GM12801 (cell line): ENCODE results near the gene AFMID.

ENCODE experiments used
- CTCF ChIP-seq: IDR thresholded peaks from one replicate; pipeline ENCODE4 v1.5.1; 2011; ENCODE audit warnings: control low read depth; ENCODE audit not compliant: insufficient read length; ENCODE audit errors: extremely low read depth

AFMID gene

DNA sequence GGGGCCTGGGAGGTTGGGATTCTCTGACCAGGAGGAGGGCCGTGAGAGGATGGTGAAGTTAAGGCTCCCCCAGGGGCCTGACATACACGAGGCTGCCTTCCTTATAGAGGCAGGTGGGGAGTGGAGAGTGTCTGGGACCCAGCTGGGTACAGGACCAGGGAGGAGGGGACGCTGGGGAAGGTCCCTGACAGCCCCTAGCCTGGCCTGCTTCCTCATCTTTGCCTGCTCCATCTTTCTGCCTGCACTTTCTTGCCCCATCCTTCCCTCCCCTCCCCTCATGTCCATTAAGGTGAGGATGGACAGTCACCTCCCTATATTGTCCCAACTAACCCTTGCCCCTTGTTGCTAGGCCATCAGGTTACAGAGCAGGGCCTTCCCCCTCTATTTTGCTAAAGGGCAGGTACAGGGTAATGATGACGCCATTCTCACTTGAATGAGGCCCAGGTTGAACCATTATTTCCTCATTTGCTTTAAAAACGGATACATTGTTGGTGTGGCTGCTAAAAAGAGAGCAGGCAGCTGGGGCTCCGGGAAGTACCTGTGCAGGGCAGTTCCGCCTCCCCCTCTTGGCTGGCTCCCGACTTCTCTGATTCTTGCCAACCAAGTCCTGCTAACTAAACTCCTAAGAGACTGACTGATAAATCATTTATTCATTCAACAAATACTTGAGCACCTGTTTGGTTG, 39.7 kb upstream of the AFMID start:
- TF ChIP-seq CTCF: no peak

DNA sequence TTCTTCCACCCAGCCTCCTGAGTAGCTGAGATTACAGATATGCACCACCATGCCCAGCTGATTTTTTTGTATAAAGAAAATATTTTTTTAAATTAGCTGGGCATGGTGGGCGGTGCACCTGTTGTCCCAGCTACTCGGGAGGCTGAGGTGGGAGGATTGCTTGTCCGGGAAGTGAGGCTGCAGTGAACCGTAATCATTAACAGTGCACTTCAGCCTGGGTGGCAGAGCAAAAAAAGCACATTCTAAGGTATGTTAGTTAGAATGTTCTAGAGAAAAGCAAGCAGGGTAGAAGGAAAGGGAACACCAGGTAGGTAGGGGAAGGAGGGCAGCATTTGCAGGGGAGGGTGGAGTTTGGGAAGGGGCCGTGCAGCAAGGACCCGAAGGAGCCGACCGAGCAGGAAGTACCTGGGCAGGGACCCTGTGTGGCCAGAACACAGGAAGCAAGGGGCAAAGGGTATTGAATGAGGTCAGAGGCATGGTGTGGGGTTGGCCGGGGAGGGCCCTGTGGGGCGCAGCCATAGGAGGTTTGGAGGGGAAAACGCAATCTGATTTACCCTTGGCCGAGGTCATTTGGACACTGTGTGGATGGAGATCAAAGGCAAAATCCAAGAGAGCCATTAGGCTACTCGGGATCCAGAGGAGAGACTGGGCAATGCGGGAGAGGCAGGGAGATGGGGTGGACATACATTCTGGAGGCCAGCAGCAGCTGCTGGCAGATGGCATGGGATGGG, 38.7 kb upstream of the AFMID start:
- no peak for TF ChIP-seq CTCF

DNA sequence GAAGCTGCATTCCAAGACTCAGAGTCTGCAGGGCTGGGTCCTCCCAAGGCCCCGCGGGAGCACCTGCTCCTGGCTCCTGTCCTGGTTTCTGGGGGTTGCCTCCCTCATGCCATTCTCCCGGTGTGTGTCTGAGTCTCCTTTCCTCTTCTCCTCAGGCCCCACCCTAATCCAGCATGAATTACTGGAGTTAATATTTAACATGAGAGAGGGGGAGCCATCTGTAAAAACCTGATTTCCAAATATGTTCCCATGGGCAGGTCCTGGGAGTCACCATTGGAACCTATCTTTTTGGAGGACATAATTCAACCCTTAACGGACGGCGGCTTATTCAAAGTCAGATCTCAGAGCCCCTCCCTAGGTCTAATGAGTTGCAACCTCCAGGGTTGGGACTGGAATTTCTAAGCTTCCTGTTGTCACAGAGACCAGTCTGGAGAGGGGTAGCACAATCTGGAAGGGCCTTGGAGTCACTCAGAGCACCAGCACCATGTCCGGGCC, 35.6 kb upstream of the AFMID start:
- no peak for TF ChIP-seq CTCF

DNA sequence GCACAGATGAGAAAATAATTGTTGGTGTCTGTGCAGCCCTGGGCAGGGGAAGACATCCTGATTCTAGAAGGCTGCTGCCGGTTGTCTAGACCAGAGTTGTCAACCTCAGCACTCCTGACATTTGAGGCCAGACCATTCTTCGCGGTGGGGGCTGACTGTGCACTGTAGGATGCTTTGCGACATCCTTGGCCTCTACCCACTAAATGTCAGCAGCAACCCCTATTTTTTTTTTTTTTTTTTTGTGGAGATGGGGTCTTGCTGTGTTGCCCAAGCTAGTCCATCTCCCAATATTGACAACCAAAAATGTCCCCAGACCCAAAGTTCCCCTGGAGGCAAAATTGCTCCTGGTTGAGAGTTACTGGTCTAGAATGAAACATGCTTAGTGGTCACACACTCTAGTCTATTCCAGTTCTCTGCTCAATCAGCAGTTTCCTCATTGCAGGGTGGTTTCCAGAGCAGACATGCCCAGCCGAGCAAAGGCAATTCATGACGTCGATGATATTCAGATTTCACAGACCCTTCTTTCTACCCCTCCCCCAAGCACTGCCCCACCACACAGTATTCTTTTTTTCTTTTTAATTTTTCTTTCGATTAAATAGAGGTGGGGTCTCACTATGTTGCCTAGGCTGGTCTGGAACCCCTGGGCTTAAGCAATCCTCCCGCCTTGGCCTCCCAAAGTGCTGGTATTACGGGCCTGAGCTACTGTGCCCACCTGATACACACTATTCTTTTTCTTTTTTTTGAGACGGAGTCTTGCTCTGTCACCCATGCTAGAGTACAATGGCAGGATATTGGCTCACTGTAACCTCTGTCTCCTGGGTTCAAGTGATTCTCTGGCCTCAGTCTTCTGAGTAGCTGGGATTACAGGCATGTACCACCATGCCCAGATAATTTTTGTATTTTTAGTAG, 32.0 kb upstream of the AFMID start:
- no peak for TF ChIP-seq CTCF

DNA sequence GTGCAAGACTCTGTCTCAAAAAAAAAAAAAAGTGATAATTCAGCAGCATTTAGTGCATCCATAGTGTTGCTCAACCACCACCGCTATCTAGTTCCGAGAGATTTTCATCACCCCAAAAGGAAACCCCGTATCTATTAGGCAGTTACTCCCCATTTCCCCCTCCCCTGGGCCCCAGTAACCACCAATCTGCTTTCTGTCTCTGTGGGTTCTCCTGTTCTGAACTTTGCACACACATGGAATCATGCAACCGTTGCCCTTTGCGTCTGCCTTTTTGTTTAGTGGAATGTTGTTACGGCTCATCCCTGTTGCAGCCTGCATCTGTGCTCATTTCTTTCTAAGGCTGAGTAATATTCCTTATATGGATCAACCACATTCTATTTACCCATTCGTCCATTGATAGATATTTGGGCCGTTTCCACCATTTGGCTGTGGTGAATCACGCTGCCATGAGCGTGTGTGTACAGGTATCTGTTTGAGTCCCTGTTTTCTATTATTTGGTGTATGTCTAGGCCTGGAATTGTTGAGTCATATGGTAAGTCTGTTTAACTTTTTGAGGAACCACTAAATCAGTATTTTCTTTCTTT, 27.5 kb upstream of the AFMID start:
- TF ChIP-seq CTCF: no peak

GRCh38 chr17:78163881-78164747, 23.0 kb upstream of the AFMID start:
- TF ChIP-seq CTCF: no peak
